ENCODE results near the gene RAB21.
"Not testable (repeated sequence)": the region's sequence is repeated elsewhere in the genome, so short reads cannot be mapped to it uniquely, and the experiment has no call there.

RAB21 gene

DNA sequence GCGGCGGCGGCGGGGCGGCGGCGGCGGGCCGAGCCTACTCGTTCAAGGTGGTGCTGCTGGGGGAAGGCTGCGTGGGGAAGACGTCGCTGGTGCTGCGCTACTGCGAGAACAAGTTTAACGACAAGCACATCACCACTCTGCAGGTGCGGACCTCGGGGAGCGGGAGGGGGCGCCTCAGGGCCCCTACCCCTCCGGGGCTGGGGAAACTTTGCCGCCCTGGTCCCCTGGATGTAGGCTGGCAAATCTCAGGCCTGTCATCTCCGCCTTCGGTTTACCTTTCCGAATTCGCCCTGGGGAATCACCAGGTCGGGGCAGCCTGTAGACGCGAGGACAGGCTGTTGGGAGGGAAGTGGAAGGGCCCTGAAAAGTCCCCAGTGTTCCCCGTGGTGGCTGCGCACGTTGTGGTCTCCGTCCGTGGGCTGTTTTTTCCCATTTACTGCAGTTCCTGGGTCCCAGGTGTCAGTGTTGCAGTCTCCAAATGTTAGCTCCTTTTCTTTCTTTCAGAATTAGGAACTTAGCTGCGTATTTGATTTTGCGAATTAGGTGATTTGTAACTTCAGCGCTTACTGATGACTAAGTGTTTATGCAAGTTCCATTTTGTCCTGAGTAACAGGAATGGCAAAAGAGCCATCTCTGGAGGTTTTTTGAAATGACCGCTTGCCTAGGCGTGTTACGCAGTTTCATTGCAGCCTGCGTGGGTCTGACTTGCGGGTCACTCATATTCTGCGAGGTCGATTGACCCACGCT, 656 bp downstream of the RAB21 start:
- DNase-seq = peak; percentile 8

DNA sequence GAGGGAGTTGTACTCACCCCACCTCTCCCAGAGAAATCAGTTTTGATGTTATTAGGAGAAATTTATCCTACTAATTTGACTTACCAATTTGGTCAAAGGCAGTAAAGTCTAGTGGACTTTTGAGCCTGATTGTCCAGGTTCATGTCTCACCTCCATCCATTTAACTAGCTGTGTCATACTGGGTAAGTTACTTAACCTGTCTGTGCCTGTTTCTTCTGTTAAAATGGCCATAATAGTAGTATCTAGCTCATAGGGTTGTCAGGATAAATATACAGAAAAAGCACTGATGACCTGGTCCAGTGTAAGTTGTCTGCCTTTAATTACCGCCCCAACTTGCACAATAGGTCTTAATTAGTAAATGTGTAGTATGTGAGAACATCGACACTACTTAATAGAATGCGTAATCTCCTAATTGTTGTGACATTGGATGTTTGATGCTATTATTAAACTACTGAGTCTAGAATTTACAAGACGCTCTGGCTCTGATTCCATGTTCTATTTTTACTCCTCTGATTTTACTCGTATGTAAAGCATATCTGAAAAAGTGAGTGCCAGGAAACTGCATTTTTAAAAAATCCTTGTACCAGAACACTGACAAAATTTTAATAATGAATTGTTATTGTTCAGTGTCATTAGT, 1.5 kb downstream of the RAB21 start:
- DNase-seq = no peak

DNA sequence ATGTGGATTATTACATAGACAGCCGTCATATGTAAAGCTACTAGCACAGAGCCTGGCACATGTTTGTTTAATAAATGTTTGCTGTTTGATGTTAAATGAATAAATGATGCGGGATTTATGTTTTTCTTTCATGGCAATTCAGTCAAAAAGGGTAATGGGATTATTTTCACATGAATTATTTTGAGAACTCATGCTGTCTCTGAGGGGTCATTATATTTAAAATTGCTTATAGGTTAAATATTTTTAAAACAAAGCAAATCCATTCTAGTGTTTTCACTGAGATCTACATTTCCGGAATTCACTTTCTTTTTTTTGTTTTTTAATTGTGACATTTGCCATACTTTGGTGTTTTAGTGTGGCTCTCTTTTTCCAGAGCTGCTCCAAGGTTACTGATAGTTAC, 5.3 kb downstream of the RAB21 start:
- no peak for DNase-seq

DNA sequence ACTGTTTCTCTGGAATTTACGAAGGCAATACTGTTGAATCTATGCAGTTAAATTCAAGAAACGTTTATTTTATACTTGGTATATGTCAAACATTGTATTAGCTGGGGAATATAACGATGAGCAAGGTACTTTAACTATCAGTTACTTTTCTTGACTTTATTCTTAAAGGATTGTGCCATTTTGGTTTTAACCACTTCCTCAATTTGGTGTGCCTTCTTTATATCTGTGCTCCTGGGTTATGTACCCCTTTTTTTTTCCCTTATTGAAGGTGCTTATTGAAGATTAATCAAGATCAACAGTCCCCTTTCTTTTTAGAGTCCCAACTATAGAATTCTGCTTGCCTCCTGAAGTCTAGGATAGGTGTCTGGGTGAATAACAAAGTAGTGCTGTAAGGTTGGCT, 5.8 kb downstream of the RAB21 start:
- peak; percentile 16 for DNase-seq

DNA sequence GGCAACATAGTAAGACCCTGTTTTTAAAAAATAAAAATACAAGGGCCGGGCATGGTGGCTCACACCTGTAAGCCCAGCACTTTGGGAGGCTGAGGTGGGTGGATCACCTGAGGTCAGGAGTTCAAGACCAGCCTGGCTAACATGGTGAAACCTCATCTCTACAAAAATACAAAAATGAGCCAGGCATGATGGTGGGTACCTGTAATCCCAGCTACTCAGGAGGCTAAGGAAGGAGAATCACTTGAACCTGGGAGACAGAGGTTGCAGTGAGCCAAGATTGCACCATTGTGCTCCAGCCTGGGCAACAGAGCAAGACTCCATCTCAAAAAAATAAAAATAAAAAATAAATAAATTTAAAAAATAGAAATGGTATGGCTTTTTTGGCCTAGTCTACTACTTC, 6.7 kb downstream of the RAB21 start:
- DNase-seq = not testable (repeated sequence)

- no peak for DNase-seq
Observed at GRCh38 chr12:71763677-71764379, 9.2 kb downstream of the RAB21 start.

DNA sequence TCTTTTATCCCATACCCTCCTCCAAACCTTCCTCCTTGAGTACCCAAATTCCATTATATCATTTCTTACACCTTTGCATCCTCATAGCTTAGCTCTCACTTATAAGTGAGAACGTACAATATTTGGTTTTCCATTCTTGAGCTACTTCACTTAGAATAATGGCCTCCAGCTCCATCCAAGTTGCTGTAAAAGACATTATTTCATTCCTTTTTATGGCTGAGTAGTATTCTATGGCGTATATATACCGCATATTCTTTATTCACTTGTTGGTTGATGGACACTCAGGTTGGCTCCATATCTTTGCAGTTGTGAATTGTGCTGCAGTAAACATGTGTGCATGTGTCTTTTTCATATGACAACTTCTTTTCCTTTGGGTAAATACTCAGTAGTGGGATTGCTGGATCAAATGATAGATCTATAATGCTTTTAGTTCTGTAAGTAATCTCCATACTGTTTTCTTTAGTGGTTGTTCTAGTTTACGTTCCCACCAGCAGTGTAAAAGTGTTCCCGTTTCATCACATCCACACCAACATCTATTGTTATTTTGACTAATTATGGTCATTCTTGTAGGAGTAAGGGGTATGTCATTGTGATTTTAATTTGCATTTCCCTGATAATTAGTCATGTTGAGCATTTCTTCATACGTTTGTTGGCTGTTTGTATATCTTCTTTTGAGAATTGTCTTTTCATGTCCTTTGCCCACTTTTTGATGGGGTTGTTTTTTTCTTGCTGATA, 10.1 kb downstream of the RAB21 start:
- no peak for DNase-seq

DNA sequence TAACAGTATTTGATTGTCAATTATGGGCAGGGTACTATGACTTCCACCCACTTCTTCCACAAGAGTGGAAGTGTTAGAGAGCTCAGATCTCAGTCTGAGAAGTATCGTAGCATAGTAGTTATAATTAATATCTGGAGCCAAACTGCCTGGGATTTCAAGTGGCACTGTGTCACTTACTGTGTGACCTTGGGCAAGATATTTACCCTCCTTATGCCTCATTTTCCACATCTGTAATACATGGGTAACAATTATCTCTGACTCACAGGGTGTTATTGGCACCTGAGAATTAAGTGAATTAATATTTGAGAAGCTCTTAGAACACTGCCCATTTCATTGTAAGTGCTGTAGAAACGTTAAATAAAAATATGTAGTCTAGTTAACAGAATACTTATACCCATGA, 11.5 kb downstream of the RAB21 start:
- DNase-seq = no peak

- DNase-seq = no peak
Observed at GRCh38 chr12:71767183-71767582, 12.5 kb downstream of the RAB21 start.

GRCh38 chr12:71768900-71769299, 14.2 kb downstream of the RAB21 start:
- DNase-seq = no peak

DNA sequence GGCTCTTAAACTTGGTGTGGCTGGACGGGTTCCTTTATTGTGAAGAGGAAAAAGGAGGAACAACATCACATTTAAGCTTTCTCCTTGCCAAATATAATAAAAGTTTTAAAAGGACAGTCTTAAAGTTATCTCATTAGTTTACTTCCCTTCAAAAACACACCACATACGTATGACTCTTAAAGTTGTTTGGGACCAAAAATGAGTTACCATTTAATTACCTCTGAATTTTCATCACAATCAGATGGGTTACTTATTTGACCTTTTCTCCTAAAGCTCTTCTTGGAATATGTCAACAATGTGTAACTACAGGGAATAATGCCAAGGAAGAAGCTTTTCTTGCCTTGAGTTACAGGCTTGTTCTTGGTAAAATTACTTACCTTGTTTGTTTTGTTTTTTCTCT, 16.4 kb downstream of the RAB21 start:
- no peak for DNase-seq

- DNase-seq = peak; percentile 45
Observed at GRCh38 chr12:71772735-71773134, 18.1 kb downstream of the RAB21 start.

DNA sequence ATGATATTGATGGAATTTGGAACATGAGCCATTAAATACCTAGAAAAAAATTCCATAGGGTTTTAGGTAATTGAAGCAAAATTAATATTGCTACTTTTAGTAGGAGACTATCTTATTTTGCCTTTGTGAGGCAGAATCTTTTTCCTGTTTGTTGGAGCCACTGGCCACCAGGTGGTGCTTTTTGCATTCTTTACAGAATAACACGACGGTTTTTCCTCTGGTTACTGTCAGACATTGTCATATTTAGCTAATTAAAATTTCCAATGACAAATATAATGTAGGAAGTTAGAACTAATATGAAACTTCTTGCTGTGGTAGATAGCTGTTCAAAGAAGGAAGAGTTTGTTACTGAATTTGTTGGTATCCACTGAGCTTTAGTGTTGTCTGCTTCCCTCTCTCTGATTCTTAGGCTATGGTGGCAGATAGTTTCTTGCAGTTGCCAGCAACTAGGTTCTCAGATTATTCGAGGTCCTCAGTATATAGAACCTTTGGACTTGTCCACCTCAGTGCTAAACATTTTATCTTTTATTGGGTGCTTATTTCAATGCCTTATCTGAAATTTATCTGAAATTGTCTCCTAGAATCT, 25.7 kb downstream of the RAB21 start:
- peak; percentile 11 for DNase-seq

- peak; percentile 62 for DNase-seq
Observed at GRCh38 chr12:71782017-71782416, 27.4 kb downstream of the RAB21 start.

GRCh38 chr12:71786829-71787228, 32.2 kb downstream of the RAB21 start:
- peak; percentile 10 for DNase-seq

DNA sequence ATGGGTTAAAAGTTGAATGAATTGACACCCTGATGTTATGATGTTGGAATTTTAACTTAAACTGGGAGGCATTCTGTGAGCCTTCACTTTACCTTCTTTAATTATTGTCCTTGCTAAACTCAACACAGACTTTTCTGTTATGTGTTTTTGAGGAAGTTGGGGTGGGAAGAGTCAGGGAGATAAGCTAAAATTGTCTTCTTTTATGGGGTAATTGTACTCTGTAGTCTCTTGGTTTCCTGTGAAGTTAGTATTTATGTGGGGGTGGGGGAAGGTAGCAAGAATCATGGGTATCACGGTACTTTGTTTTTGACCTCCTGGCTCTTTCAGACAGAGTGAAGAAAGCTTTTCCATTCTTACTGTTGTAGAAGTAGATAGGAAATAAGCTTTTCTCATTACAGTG, 32.9 kb downstream of the RAB21 start:
- peak; percentile 86 for DNase-seq

- DNase-seq = peak; percentile 83
Observed at GRCh38 chr12:71790331-71790730, 35.7 kb downstream of the RAB21 start.

DNA sequence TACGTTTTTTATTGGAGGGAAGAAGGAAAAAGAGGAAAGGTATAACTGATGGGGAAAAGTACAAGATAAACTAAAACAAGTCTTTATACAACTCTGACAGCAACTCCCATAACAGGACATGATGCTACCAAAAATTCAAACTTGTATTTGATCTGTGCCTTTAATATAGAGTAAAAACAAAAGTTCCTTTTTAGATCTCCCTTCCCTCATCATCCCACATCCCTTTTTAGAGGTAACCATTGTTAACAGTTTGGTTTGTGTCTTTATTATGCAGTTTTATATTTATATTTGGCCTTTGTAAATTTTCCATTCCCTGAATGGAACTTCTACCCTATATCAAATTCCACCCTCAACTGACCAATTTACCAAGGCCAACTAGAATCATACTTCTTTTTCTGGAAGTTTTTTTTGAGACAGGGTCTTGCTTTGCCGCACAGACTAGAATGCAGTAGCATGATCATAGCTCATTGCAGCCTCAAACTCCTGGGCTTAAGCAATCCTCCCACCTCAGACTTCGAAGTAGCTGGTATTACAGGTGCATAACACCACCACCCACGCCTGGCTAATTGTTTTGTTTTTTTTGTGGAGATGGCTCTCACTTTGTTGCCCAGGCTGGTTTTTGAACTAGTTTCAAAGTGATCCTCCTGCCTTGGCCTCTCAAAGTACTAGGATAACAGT, 36.9 kb downstream of the RAB21 start:
- no peak for DNase-seq

DNA sequence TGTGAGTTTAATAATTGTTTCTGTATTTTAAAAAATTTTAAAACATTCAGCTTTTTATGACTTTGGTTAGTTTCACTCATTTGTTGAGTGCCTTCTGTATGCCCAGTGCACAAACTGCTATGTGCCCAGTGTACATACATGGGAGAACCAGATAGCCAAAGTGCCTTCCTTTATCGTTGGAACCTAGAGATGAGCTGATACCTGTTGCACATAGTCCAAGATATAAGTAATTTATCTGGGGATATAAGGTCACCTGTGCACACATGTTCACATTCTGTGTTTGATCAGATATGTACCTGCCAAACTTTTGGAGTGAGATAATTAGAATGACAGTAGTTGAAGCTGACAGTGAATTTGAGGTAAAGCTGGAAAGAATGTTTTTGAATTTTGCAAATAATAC, 37.9 kb downstream of the RAB21 start:
- no peak for DNase-seq

- no peak for DNase-seq
Observed at GRCh38 chr12:71795901-71796300, 41.2 kb downstream of the RAB21 start.

DNA sequence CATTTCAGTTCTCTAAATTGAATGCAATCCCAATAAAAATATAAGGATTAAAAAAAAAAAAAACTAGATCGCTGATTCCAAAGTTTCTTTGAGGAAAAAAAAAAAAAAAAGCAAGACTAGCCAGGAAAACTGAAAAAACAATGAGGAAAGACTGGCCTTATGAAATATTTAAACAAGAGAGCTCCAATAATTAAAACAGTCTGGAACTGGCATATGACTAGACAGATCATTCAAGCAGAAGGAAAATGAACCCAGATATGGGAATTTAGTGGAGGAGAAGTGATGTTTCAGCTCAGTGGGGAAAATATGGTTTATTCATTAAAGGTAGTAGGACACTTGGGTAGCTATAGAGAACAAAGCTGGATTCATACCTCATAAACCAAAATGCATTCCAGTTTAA, 42.9 kb downstream of the RAB21 start:
- DNase-seq = no peak

- no peak for DNase-seq
Observed at GRCh38 chr12:71799106-71799505, 44.4 kb downstream of the RAB21 start.
